HEK293T (cell line): ENCODE results near the gene CCDC148.

Experiments
- ELF4 ChIP-seq: fragments of 450-650 bp; IDR thresholded peaks from 2 replicates; pipeline ENCODE4 v1.6.1; 2017; ENCODE audit warnings: antibody characterized with exemption
- FOXA1 ChIP-seq: fragments of 450-650 bp; IDR thresholded peaks from 2 replicates; pipeline ENCODE4 v1.6.1; 2016; ENCODE audit warnings: mild to moderate bottlenecking
- FOXK2 ChIP-seq: fragments of 450-650 bp; IDR thresholded peaks from 2 replicates; pipeline ENCODE4 v1.6.1; 2016; ENCODE audit warnings: mild to moderate bottlenecking
- L3MBTL2 ChIP-seq: fragments of 450-650 bp; conservative IDR thresholded peaks from 2 replicates; pipeline ENCODE4 v1.6.1; 2016; ENCODE audit warnings: mild to moderate bottlenecking
- SUZ12 ChIP-seq: fragments of 450-650 bp; IDR thresholded peaks from 2 replicates; pipeline ENCODE4 v1.6.1; 2016; ENCODE audit warnings: mild to moderate bottlenecking
- TARDBP ChIP-seq: fragments of 450-650 bp; IDR thresholded peaks from 2 replicates; pipeline ENCODE4 v1.6.1; 2016
- ZNF384 ChIP-seq: fragments of 450-650 bp; IDR thresholded peaks from 2 replicates; pipeline ENCODE4 v1.6.1; 2016

GRCh38 chr2:158293722-158294121, 162.8 kb downstream of the CCDC148 start:
- TF ChIP-seq L3MBTL2 (no peak), FOXA1 (no peak), FOXK2 (no peak), TARDBP (no peak), SUZ12 (no peak), ELF4 (no peak), ZNF384 (no peak)
